AG10803 (cell line): Measurements from ENCODE around the gene VPS26C.

Experiments
- DNase-seq: peaks from one replicate; pipeline ENCODE4 v3.0.0; 2010; ENCODE audit warnings: low read depth
- H3K4me3 ChIP-seq: 2 replicates; pipeline ENCODE4 v1.5.1; 2011; ENCODE audit warnings: mild to moderate bottlenecking, low read length, control low read depth
- TF ChIP-seq, protein P1 (sequence below): conservative IDR thresholded peaks from 2 replicates; pipeline ENCODE4 v1.5.1; 2011; ENCODE audit warnings: mild to moderate bottlenecking, low read length, control low read depth, inconsistent platforms

The VPS26C gene

GRCh38 chr21:37272897-37273296 is 5.8 kb upstream of the VPS26C start:
- H3K4me3 ChIP-seq, result no peak overlapping the region
- TF ChIP-seq, protein P1, sequence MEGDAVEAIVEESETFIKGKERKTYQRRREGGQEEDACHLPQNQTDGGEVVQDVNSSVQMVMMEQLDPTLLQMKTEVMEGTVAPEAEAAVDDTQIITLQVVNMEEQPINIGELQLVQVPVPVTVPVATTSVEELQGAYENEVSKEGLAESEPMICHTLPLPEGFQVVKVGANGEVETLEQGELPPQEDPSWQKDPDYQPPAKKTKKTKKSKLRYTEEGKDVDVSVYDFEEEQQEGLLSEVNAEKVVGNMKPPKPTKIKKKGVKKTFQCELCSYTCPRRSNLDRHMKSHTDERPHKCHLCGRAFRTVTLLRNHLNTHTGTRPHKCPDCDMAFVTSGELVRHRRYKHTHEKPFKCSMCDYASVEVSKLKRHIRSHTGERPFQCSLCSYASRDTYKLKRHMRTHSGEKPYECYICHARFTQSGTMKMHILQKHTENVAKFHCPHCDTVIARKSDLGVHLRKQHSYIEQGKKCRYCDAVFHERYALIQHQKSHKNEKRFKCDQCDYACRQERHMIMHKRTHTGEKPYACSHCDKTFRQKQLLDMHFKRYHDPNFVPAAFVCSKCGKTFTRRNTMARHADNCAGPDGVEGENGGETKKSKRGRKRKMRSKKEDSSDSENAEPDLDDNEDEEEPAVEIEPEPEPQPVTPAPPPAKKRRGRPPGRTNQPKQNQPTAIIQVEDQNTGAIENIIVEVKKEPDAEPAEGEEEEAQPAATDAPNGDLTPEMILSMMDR, result no peak
- no peak for DNase-seq

- DNase-seq, result no peak
- TF ChIP-seq, protein P1, result no peak
- H3K4me3 ChIP-seq, result no peak overlapping the region
These were observed 3.6 kb upstream of the VPS26C start for GRCh38 chr21:37270576-37271365.

DNA sequence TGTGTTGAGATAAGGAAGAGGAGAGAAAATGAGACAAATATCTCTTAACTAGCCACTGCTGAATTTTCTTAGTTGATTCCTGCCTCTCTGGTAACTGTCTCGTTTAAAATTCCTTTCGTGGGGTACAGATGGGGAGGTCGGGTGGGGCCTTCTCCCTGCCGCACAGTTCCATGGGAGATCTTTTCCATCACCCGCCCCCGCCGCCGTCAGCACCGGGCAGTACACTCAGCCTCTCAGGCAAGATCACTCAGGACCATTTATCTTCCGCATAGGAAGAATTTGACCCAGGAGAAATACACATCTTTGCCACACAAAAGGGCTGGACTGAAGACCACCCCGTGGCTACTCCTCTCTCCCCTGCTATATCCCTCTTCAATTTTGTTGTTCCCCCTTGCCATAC is 2.3 kb upstream of the VPS26C start:
- no peak for DNase-seq
- H3K4me3 ChIP-seq, result no peak overlapping the region
- TF ChIP-seq, protein P1, result no peak

- TF ChIP-seq, protein P1, result no peak
These were observed 1.0 kb upstream of the VPS26C start for GRCh38 chr21:37268186-37268503.

GRCh38 chr21:37266515-37267221 is 466 bp downstream of the VPS26C start:
- peak; percentile 38 for DNase-seq
- peak overlapping the region; percentile 83 for H3K4me3 ChIP-seq
- TF ChIP-seq, protein P1, result no peak

More at GRCh38 chr21:37268186-37268503, 1.0 kb upstream of the VPS26C start:
- DNase-seq, result no peak
- H3K4me3 ChIP-seq, result peak overlapping the region; percentile 83

GRCh38 chr21:37264808-37265207 is 2.3 kb downstream of the VPS26C start:
- no peak overlapping the region for H3K4me3 ChIP-seq
- TF ChIP-seq, protein P1, result no peak
- no peak for DNase-seq
